A549 (cell line): ENCODE results near the gene MGMT. TPM values are rescaled to one million over a fixed set of nuclear protein-coding genes. Genes with fewer than 3 reads are reported as not detected.

Experiments used
- ATAC-seq, 2 experiments: fragments of 200-7000 bp in 1 of 2; fragments of >200 bp in 1 of 2; cut with Nextera tagmentation in 1 of 2; cut with Tn5 transposase in 1 of 2; 3 replicates each; pipeline versions ENCODE4 v1.8.0 to v1.9.1; 2018 to 2020; ENCODE audit warnings: mild to moderate bottlenecking in 1 of 2, moderate library complexity in 1 of 2
- CTCF ChIA-PET: fragments of 300-600 bp; sonication (Branson Sonifier 250); formaldehyde crosslinking; extraction: SDS; loops from one replicate; lab custom pipeline; 2021; ENCODE audit warnings: antibody characterized with exemption, inconsistent platforms; lab: Yijun Ruan, JAX
- POLR2A ChIA-PET: fragments of 350-600 bp; formaldehyde crosslinking; extraction: SDS; loops from one replicate; lab custom pipeline; 2021; ENCODE audit warnings: antibody characterized with exemption, inconsistent platforms; lab: Yijun Ruan, JAX
- DNase-seq, 2 experiments: peaks; one replicate each; pipeline versions ENCODE4 v3.0.0 to v3.0.0-alpha.2; 2011 to 2016; ENCODE audit warnings: low read depth in 1 of 2, low spot score in 1 of 2
- FAIRE-seq: peaks from 2 replicates; lab custom pipeline; 2011; peaks lifted over from hg19 to GRCh38; lab: Jason Lieb, UNC
- H3K27ac ChIP-seq, 2 experiments: fragments of >200 bp; sonication (Bioruptor Twin); formaldehyde crosslinking; 3 replicates each; pipeline ENCODE4 v1.5.1; 2016 to 2017
- H3K4me1 ChIP-seq: fragments of >200 bp; sonication (Bioruptor Twin); formaldehyde crosslinking; 3 replicates; pipeline ENCODE4 v1.6.1; 2016
- H3K4me2 ChIP-seq: fragments of >200 bp; sonication (Bioruptor Twin); formaldehyde crosslinking; 3 replicates; pipeline ENCODE4 v1.6.1; 2016
- H3K4me3 ChIP-seq: fragments of >200 bp; sonication (Bioruptor Twin); formaldehyde crosslinking; 3 replicates; pipeline ENCODE4 v1.5.1; 2016
- H3K9me3 ChIP-seq: fragments of >200 bp; sonication (Bioruptor Twin); formaldehyde crosslinking; 3 replicates; pipeline ENCODE4 v1.6.1; 2016
- BHLHE40 ChIP-seq: IDR thresholded peaks from 2 replicates; pipeline ENCODE4 v1.6.1; 2012; ENCODE audit warnings: low read depth, low read length, inconsistent platforms
- CBX8 ChIP-seq: fragments of 200-600 bp; sonication (generic); IDR thresholded peaks from 2 replicates; pipeline ENCODE4 v1.6.1; 2016
- CHD2 ChIP-seq: fragments of 150-350 bp; IDR thresholded peaks from 2 replicates; pipeline ENCODE4 v1.6.1; 2014; ENCODE audit warnings: low read length; ENCODE audit not compliant: partially characterized antibody
- EHF ChIP-seq: fragments of 250-450 bp; sonication (Bioruptor Pico); IDR thresholded peaks from 2 replicates; pipeline ENCODE4 v1.5.0; 2020; ENCODE audit warnings: mild to moderate bottlenecking
- GATA3 ChIP-seq: IDR thresholded peaks from 2 replicates; pipeline ENCODE4 v1.6.1; 2012; ENCODE audit warnings: borderline replicate concordance
- HDAC2 ChIP-seq: fragments of 200-600 bp; sonication (generic); IDR thresholded peaks from 2 replicates; pipeline ENCODE4 v1.6.1; 2016
- HOXA7 ChIP-seq: fragments of 250-450 bp; sonication (Bioruptor Pico); IDR thresholded peaks from 2 replicates; pipeline ENCODE4 v1.5.0; 2020; ENCODE audit warnings: mild to moderate bottlenecking, moderate library complexity
- HOXB13 ChIP-seq: fragments of 250-450 bp; sonication (Bioruptor Pico); IDR thresholded peaks from 2 replicates; pipeline ENCODE4 v1.5.0; 2020; ENCODE audit warnings: low read depth, mild to moderate bottlenecking, moderate library complexity
- JUN ChIP-seq, 2 experiments: fragments of >200 bp; sonication (Bioruptor Twin); formaldehyde crosslinking; IDR thresholded peaks; 2 replicates in 1 of 2; 3 replicates in 1 of 2; pipeline ENCODE4 v1.6.1; 2016 to 2017
- JUNB ChIP-seq: fragments of >200 bp; sonication (Bioruptor Twin); formaldehyde crosslinking; IDR thresholded peaks from 2 replicates; pipeline ENCODE4 v1.6.1; 2016
- KDM1A ChIP-seq: fragments of 200-600 bp; sonication (generic); IDR thresholded peaks from 2 replicates; pipeline ENCODE4 v1.6.1; 2016; ENCODE audit warnings: low read depth, mild to moderate bottlenecking
- KDM5A ChIP-seq: fragments of 200-600 bp; sonication (generic); IDR thresholded peaks from 2 replicates; pipeline ENCODE4 v1.6.1; 2016; ENCODE audit warnings: antibody characterized with exemption, mild to moderate bottlenecking
- MAFK ChIP-seq: fragments of 450-650 bp; IDR thresholded peaks from 2 replicates; pipeline ENCODE4 v1.6.1; 2014; ENCODE audit not compliant: partially characterized antibody
- MAZ ChIP-seq: fragments of 150-350 bp; IDR thresholded peaks from 2 replicates; pipeline ENCODE4 v1.6.1; 2014; ENCODE audit warnings: antibody characterized with exemption, low read depth, low read length, borderline replicate concordance
- NPAS2 ChIP-seq: fragments of 250-450 bp; sonication (Bioruptor Pico); IDR thresholded peaks from 2 replicates; pipeline ENCODE4 v1.8.0; 2022; ENCODE audit warnings: mild to moderate bottlenecking, moderate library complexity, borderline replicate concordance
- NR3C1 ChIP-seq: fragments of >200 bp; sonication (Bioruptor Twin); formaldehyde crosslinking; IDR thresholded peaks from 3 replicates; pipeline ENCODE4 v1.6.1; 2017
- POLR2AphosphoS2 ChIP-seq: conservative IDR thresholded peaks from 2 replicates; pipeline ENCODE4 v1.6.1; 2012; ENCODE audit warnings: low read length, improper control_type of control experiment, inconsistent platforms
- RAD21 ChIP-seq, 2 experiments: fragments of >200 bp in 1 of 2; sonication (Bioruptor Twin) in 1 of 2; formaldehyde crosslinking in 1 of 2; IDR thresholded peaks in 1 of 2; conservative IDR thresholded peaks in 1 of 2; 2 replicates in 1 of 2; 3 replicates in 1 of 2; pipeline ENCODE4 v1.6.1; 2012 to 2018; ENCODE audit warnings: inconsistent platforms in 1 of 2
- RFX5 ChIP-seq: fragments of 450-650 bp; IDR thresholded peaks from 2 replicates; pipeline ENCODE4 v1.7.1; 2014; ENCODE audit warnings: antibody characterized with exemption, mild to moderate bottlenecking, moderate library complexity
- RNF2 ChIP-seq: fragments of 200-600 bp; sonication (generic); IDR thresholded peaks from 2 replicates; pipeline ENCODE4 v1.6.1; 2016; ENCODE audit warnings: low read depth, mild to moderate bottlenecking, antibody characterized with exemption, moderate library complexity, borderline replicate concordance
- SREBF2 ChIP-seq: fragments of 450-650 bp; IDR thresholded peaks from 2 replicates; pipeline ENCODE4 v1.6.1; 2014; ENCODE audit warnings: mild to moderate bottlenecking, moderate library complexity
- TP53 ChIP-seq: fragments of 250-450 bp; sonication (Bioruptor Pico); IDR thresholded peaks from 2 replicates; pipeline ENCODE4 v1.5.0; 2021; ENCODE audit warnings: mild to moderate bottlenecking, moderate library complexity
- ZC3H11A ChIP-seq: fragments of 450-650 bp; IDR thresholded peaks from 2 replicates; pipeline ENCODE4 v1.6.1; 2014; ENCODE audit warnings: antibody characterized with exemption, mild to moderate bottlenecking
- ZNF302 ChIP-seq: fragments of 250-450 bp; sonication (Bioruptor Pico); IDR thresholded peaks from 2 replicates; pipeline ENCODE4 v1.9.0; 2021; ENCODE audit warnings: inconsistent platforms, mild to moderate bottlenecking, moderate library complexity
- ZSCAN20 ChIP-seq: fragments of 250-450 bp; sonication (Bioruptor Pico); IDR thresholded peaks from 2 replicates; pipeline ENCODE4 v1.8.0; 2022; ENCODE audit warnings: mild to moderate bottlenecking, moderate library complexity
- WGBS: methylation state at CpG from one replicate; pipeline ENCODE4 v1.1.6; 2017; ENCODE audit errors: missing lambda C conversion rate; 5-methylcytosine and 5-hydroxymethylcytosine counted together
- polyA plus RNA-seq, 4 experiments: library from polyadenylated mRNA; depleted of rRNA in 3 of 4; stranded (reverse); fragments of >200 nt; fragmentation: RNase III in 1 of 4; extraction: RNeasy Plus Mini Kit Qiagen cat#74134 plus additional on column Dnase treatment in 1 of 4; gene quantifications; 2 replicates in 3 of 4; 3 replicates in 1 of 4; pipeline ENCODE4 v1.2.3, GENCODE V29; 2011 to 2017
- TF ChIP-seq, protein P1 (sequence below): fragments of 250-450 bp; sonication (Bioruptor Pico); IDR thresholded peaks from 2 replicates; pipeline ENCODE4 v1.5.0; 2020; ENCODE audit warnings: low read depth, mild to moderate bottlenecking, moderate library complexity
- TF ChIP-seq, protein P2 (sequence below): fragments of 200-600 bp; sonication (generic); IDR thresholded peaks from 2 replicates; pipeline ENCODE4 v1.6.1; 2016; ENCODE audit warnings: antibody characterized with exemption, mild to moderate bottlenecking, moderate library complexity
- TF ChIP-seq, protein P3 (sequence below): fragments of >200 bp; sonication (Bioruptor Twin); formaldehyde crosslinking; IDR thresholded peaks from 3 replicates; pipeline ENCODE4 v1.5.1; 2016
- TF ChIP-seq, protein P4 (sequence below): fragments of 450-650 bp; IDR thresholded peaks from 2 replicates; pipeline ENCODE4 v1.6.1; 2014; ENCODE audit warnings: antibody characterized with exemption
- TF ChIP-seq, protein P5 (sequence below): fragments of >200 bp; sonication (Bioruptor Twin); formaldehyde crosslinking; IDR thresholded peaks from 2 replicates; pipeline ENCODE4 v1.6.1; 2016
- TF ChIP-seq, protein P6 (sequence below): IDR thresholded peaks from 2 replicates; pipeline ENCODE4 v1.6.1; 2012

MGMT gene
- polyA plus RNA-seq, 2 of the 4 experiments (the other 2 are of a cell fraction), result 4.9 to 5.2 TPM

DNA sequence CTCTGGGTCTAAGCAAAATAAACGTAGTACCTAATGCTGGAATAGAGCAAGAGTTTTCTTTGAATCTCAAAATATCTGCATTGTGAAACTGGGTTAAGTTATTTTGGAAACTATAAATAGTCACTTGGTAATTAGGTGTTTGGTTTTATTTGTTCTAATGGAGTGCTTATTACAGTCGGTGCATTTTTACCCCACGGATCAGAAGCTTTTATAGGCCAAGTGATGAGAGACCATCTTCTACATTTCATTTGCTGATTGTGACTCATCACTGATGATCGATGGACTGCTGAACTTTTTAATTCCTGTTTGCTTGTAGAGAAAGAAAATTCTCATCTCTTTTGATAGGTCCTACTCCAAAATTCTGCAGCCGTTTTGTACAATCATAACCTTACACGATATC is 28.2 kb downstream of the MGMT start:
- Histone ChIP-seq H3K4me2 (no peak overlapping the region), H3K4me3 (no peak overlapping the region), H3K9me3 (peaks cover 32% of the 10 kb centered on the region), H3K27ac (no peak overlapping the region), H3K4me1 (no peaks in the 10 kb centered on the region)
- ATAC-seq (no peak), FAIRE-seq (no peak), DNase-seq (no peak)
- POLR2A ChIA-PET, result no interaction called here
- CTCF ChIA-PET, result no interaction called here
- 22% methylated on average over 6 of the region's 6 CpGs for WGBS
- TF ChIP-seq JUNB, result no peak
- TF ChIP-seq NR3C1, result no peak
- no peak for TF ChIP-seq ZC3H11A
- no peak for TF ChIP-seq HDAC2
- TF ChIP-seq RFX5, result no peak
- no peak for TF ChIP-seq HOXA7
- TF ChIP-seq POLR2AphosphoS2, result no peak
- TF ChIP-seq EHF, result no peak
- no peak for TF ChIP-seq CHD2
- TF ChIP-seq SREBF2, result no peak
- no peak for TF ChIP-seq NPAS2 (CRISPR knock-in tag)
- TF ChIP-seq, protein P1, sequence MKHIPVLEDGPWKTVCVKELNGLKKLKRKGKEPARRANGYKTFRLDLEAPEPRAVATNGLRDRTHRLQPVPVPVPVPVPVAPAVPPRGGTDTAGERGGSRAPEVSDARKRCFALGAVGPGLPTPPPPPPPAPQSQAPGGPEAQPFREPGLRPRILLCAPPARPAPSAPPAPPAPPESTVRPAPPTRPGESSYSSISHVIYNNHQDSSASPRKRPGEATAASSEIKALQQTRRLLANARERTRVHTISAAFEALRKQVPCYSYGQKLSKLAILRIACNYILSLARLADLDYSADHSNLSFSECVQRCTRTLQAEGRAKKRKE (CRISPR knock-in tag), result no peak
- no peak for TF ChIP-seq ZSCAN20 (CRISPR knock-in tag)
- no peak for TF ChIP-seq KDM5A
- no peak for TF ChIP-seq GATA3
- no peak for TF ChIP-seq CBX8

DNA sequence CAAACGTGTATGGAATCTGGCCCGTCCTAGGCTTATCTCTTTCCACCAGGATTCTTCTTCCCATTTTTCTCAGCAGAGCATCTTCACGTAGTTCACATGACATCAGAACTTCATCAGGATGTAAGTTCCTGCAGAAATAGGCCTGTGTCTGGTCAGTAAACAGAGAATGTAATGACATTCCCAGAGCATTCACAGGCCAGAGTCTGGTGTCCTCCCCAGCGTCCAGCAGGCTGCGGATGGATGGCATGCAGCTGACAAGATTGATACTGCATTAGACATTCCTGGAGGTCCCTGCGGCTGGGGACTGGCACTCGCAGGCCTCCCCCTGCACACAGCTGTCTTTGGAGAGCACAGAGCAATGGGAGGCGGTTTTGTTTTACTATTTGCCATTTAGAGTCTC is 28.7 kb downstream of the MGMT start:
- ATAC-seq, result no peak
- TF ChIP-seq RNF2 (no peak), RAD21 (conservative IDR thresholded peaks at IDR 0.05 in 1 of 2, IDR thresholded peaks at IDR 0.05 in 1 of 2) (no peak), BHLHE40 (no peak), ZNF302 (CRISPR knock-in tag) (no peak), JUN (IDR thresholded peaks at IDR 0.05) (no peak), POLR2AphosphoS2 (no peak), MAZ (no peak), MAFK (no peak), GATA3 (no peak), KDM1A (no peak), HOXB13 (CRISPR knock-in tag) (no peak), ZSCAN20 (CRISPR knock-in tag) (no peak), TP53 (CRISPR knock-in tag) (no peak)
- TF ChIP-seq, protein P2, sequence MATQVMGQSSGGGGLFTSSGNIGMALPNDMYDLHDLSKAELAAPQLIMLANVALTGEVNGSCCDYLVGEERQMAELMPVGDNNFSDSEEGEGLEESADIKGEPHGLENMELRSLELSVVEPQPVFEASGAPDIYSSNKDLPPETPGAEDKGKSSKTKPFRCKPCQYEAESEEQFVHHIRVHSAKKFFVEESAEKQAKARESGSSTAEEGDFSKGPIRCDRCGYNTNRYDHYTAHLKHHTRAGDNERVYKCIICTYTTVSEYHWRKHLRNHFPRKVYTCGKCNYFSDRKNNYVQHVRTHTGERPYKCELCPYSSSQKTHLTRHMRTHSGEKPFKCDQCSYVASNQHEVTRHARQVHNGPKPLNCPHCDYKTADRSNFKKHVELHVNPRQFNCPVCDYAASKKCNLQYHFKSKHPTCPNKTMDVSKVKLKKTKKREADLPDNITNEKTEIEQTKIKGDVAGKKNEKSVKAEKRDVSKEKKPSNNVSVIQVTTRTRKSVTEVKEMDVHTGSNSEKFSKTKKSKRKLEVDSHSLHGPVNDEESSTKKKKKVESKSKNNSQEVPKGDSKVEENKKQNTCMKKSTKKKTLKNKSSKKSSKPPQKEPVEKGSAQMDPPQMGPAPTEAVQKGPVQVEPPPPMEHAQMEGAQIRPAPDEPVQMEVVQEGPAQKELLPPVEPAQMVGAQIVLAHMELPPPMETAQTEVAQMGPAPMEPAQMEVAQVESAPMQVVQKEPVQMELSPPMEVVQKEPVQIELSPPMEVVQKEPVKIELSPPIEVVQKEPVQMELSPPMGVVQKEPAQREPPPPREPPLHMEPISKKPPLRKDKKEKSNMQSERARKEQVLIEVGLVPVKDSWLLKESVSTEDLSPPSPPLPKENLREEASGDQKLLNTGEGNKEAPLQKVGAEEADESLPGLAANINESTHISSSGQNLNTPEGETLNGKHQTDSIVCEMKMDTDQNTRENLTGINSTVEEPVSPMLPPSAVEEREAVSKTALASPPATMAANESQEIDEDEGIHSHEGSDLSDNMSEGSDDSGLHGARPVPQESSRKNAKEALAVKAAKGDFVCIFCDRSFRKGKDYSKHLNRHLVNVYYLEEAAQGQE, result no peak
- TF ChIP-seq, protein P3, sequence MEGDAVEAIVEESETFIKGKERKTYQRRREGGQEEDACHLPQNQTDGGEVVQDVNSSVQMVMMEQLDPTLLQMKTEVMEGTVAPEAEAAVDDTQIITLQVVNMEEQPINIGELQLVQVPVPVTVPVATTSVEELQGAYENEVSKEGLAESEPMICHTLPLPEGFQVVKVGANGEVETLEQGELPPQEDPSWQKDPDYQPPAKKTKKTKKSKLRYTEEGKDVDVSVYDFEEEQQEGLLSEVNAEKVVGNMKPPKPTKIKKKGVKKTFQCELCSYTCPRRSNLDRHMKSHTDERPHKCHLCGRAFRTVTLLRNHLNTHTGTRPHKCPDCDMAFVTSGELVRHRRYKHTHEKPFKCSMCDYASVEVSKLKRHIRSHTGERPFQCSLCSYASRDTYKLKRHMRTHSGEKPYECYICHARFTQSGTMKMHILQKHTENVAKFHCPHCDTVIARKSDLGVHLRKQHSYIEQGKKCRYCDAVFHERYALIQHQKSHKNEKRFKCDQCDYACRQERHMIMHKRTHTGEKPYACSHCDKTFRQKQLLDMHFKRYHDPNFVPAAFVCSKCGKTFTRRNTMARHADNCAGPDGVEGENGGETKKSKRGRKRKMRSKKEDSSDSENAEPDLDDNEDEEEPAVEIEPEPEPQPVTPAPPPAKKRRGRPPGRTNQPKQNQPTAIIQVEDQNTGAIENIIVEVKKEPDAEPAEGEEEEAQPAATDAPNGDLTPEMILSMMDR, result no peak
- TF ChIP-seq, protein P4, sequence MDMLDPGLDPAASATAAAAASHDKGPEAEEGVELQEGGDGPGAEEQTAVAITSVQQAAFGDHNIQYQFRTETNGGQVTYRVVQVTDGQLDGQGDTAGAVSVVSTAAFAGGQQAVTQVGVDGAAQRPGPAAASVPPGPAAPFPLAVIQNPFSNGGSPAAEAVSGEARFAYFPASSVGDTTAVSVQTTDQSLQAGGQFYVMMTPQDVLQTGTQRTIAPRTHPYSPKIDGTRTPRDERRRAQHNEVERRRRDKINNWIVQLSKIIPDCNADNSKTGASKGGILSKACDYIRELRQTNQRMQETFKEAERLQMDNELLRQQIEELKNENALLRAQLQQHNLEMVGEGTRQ, result no peak
- TF ChIP-seq, protein P5, sequence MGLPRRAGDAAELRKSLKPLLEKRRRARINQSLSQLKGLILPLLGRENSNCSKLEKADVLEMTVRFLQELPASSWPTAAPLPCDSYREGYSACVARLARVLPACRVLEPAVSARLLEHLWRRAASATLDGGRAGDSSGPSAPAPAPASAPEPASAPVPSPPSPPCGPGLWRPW, result no peak
- TF ChIP-seq, protein P6, sequence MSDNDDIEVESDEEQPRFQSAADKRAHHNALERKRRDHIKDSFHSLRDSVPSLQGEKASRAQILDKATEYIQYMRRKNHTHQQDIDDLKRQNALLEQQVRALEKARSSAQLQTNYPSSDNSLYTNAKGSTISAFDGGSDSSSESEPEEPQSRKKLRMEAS, result no peak
- no peak overlapping the region for H3K4me3 ChIP-seq
- H3K9me3 ChIP-seq, result peaks cover 31% of the 10 kb centered on the region
- H3K27ac ChIP-seq, result no peak overlapping the region
- 39% methylated on average over 8 of the region's 8 CpGs for WGBS
- no peak for FAIRE-seq
- no peaks in the 10 kb centered on the region for H3K4me1 ChIP-seq
- no peak overlapping the region for H3K4me2 ChIP-seq
- POLR2A ChIA-PET, result no interaction called here
- CTCF ChIA-PET, result interaction anchor here (0.6 kb wide), 1 partner anchor 783 kb away, joined by 3 read pairs; no protein-coding TSS in a partner anchor
- DNase-seq, result no peak
